IMR-90 (cell line): Measurements from ENCODE around the gene ORM1. TPM values are rescaled to one million over a fixed set of nuclear protein-coding genes. Genes with fewer than 3 reads are reported as not detected.
A peak's percentile ranks its signal among the peaks of the same experiment; 100 is the strongest.

Source experiments
- ATAC-seq: fragments of 200-7000 bp; cut with Tn5 transposase; 2 replicates; pipeline ENCODE4 v1.9.1; 2020; ENCODE audit warnings: low read depth, mild to moderate bottlenecking, moderate library complexity
- BruUV-seq: library from RNA; stranded (reverse); fragments of 400-500 nt; replicated peaks from 2 replicates; lab custom pipeline; 2021; lab: Mats Ljungman, UMichigan
- CTCF ChIA-PET: fragments of 300-600 bp; formaldehyde crosslinking; extraction: SDS; loops from one replicate; lab custom pipeline; 2021; ENCODE audit warnings: antibody characterized with exemption; lab: Yijun Ruan, JAX
- POLR2A ChIA-PET: fragments of 300-600 bp; sonication (Branson Sonifier 250); formaldehyde crosslinking; loops from one replicate; lab custom pipeline; 2022; ENCODE audit warnings: antibody characterized with exemption; ENCODE audit not compliant: unreplicated experiment; lab: Charles Lee
- DNase-seq: peaks from one replicate; pipeline ENCODE4 v3.0.0; 2013
- H2AFZ ChIP-seq: replicated peaks from 2 replicates; pipeline ENCODE3; 2013; ENCODE audit warnings: low read length, mild to moderate bottlenecking; ENCODE audit not compliant: poor library complexity
- H2AK5ac ChIP-seq: 2 replicates; pipeline ENCODE4 v1.6.1; 2013; ENCODE audit warnings: low read depth, low read length, inconsistent platforms
- H2AK9ac ChIP-seq: replicated peaks from 2 replicates; pipeline ENCODE3; 2013; ENCODE audit warnings: mild to moderate bottlenecking, low read depth, low read length, moderate library complexity; ENCODE audit not compliant: poor library complexity
- H2BK120ac ChIP-seq: 2 replicates; pipeline ENCODE4 v1.6.1; 2013; ENCODE audit warnings: low read depth, low read length, inconsistent platforms
- H2BK15ac ChIP-seq: 3 replicates; pipeline ENCODE4 v1.6.1; 2013; ENCODE audit warnings: low read depth, low read length, inconsistent platforms
- H2BK20ac ChIP-seq: 2 replicates; pipeline ENCODE4 v1.6.1; 2013; ENCODE audit warnings: low read depth, mild to moderate bottlenecking, inconsistent platforms, low read length, moderate library complexity
- H2BK5ac ChIP-seq: 2 replicates; pipeline ENCODE4 v1.6.1; 2013; ENCODE audit warnings: mild to moderate bottlenecking, low read depth, low read length, inconsistent platforms; ENCODE audit not compliant: poor library complexity, severe bottlenecking
- H3K14ac ChIP-seq: replicated peaks from 2 replicates; pipeline ENCODE4 v1.6.1; 2013; ENCODE audit warnings: low read depth, low read length, inconsistent platforms
- H3K18ac ChIP-seq: 2 replicates; pipeline ENCODE4 v1.6.1; 2013; ENCODE audit warnings: low read depth, low read length, control low read depth
- H3K23ac ChIP-seq: 2 replicates; pipeline ENCODE4 v1.6.1; 2013; ENCODE audit warnings: low read depth, low read length, inconsistent platforms
- H3K27ac ChIP-seq: 2 replicates; pipeline ENCODE4 v1.5.1; 2013; ENCODE audit warnings: mild to moderate bottlenecking, control low read depth, low read length; ENCODE audit not compliant: insufficient read depth
- H3K27me3 ChIP-seq: 2 replicates; pipeline ENCODE4 v1.6.1; 2013; ENCODE audit warnings: low read length; ENCODE audit not compliant: control insufficient read depth, insufficient read depth
- H3K36me3 ChIP-seq: 2 replicates; pipeline ENCODE4 v1.6.1; 2013; ENCODE audit warnings: low read length, mixed read lengths; ENCODE audit not compliant: control insufficient read depth, insufficient read depth
- H3K4ac ChIP-seq: 2 replicates; pipeline ENCODE4 v1.6.1; 2013; ENCODE audit warnings: low read depth, low read length, inconsistent platforms
- H3K4me1 ChIP-seq: 2 replicates; pipeline ENCODE4 v1.6.1; 2013; ENCODE audit warnings: low read length, mixed read lengths; ENCODE audit not compliant: control insufficient read depth, insufficient read depth
- H3K4me2 ChIP-seq: 2 replicates; pipeline ENCODE4 v1.6.1; 2013; ENCODE audit warnings: low read depth, mild to moderate bottlenecking, control low read depth, low read length, moderate library complexity
- H3K4me3 ChIP-seq: 2 replicates; pipeline ENCODE4 v1.5.1; 2013; ENCODE audit warnings: low read depth, mild to moderate bottlenecking, control low read depth, low read length, moderate library complexity; ENCODE audit not compliant: insufficient read depth
- H3K56ac ChIP-seq: 2 replicates; pipeline ENCODE4 v1.6.1; 2013; ENCODE audit warnings: low read length, inconsistent platforms; ENCODE audit not compliant: insufficient read depth; ENCODE audit errors: extremely low read depth
- H3K79me1 ChIP-seq, 2 experiments: 2 replicates each; pipeline ENCODE4 v1.6.1; 2013; ENCODE audit warnings: low read length in 2 of 2, inconsistent platforms in 1 of 2, low read depth in 1 of 2
- H3K9ac ChIP-seq: 2 replicates; pipeline ENCODE4 v1.6.1; 2013; ENCODE audit warnings: low read depth, low read length, control low read depth
- H3K9me1 ChIP-seq: 2 replicates; pipeline ENCODE4 v1.6.1; 2013; ENCODE audit warnings: low read length, inconsistent platforms; ENCODE audit not compliant: insufficient read depth
- H3K9me3 ChIP-seq: 2 replicates; pipeline ENCODE4 v1.6.1; 2013; ENCODE audit warnings: low read length; ENCODE audit not compliant: control insufficient read depth, insufficient read depth
- H4K20me1 ChIP-seq: 2 replicates; pipeline ENCODE4 v1.6.1; 2013; ENCODE audit warnings: low read length, inconsistent platforms; ENCODE audit not compliant: insufficient read depth
- H4K5ac ChIP-seq: 2 replicates; pipeline ENCODE4 v1.6.1; 2013; ENCODE audit warnings: mild to moderate bottlenecking, low read depth, low read length, control low read depth
- H4K8ac ChIP-seq, 2 experiments: 2 replicates each; pipeline ENCODE4 v1.6.1; 2013; ENCODE audit warnings: low read depth in 2 of 2, low read length in 2 of 2, control low read depth in 1 of 2, inconsistent platforms in 1 of 2
- H4K91ac ChIP-seq: 2 replicates; pipeline ENCODE4 v1.6.1; 2013; ENCODE audit warnings: low read depth, low read length, inconsistent platforms; ENCODE audit not compliant: insufficient read depth
- CEBPB ChIP-seq: IDR thresholded peaks from 2 replicates; pipeline ENCODE4 v1.6.1; 2012; ENCODE audit warnings: low read depth, low read length, improper control_type of control experiment
- CHD1 ChIP-seq: IDR thresholded peaks from 2 replicates; pipeline ENCODE4 v1.6.1; 2012; ENCODE audit warnings: low read depth, low read length, improper control_type of control experiment
- CTCF ChIP-seq: conservative IDR thresholded peaks from 2 replicates; pipeline ENCODE4 v1.5.1; 2012; ENCODE audit warnings: mild to moderate bottlenecking, low read depth, low read length, improper control_type of control experiment
- MAZ ChIP-seq: IDR thresholded peaks from 2 replicates; pipeline ENCODE4 v1.6.1; 2012; ENCODE audit warnings: low read depth, mild to moderate bottlenecking, low read length, improper control_type of control experiment, moderate library complexity, borderline replicate concordance
- MXI1 ChIP-seq: IDR thresholded peaks from 2 replicates; pipeline ENCODE4 v1.6.1; 2012; ENCODE audit warnings: low read depth, mild to moderate bottlenecking, low read length, moderate library complexity, borderline replicate concordance
- POLR2A ChIP-seq: IDR thresholded peaks from 2 replicates; pipeline ENCODE4 v1.6.1; 2012; ENCODE audit warnings: mild to moderate bottlenecking, low read depth, low read length
- RAD21 ChIP-seq: IDR thresholded peaks from 2 replicates; pipeline ENCODE4 v1.6.1; 2012; ENCODE audit warnings: low read length, improper control_type of control experiment
- RCOR1 ChIP-seq: IDR thresholded peaks from 2 replicates; pipeline ENCODE4 v1.6.1; 2012; ENCODE audit warnings: mild to moderate bottlenecking, low read length, improper control_type of control experiment; ENCODE audit not compliant: insufficient replicate concordance
- RFX5 ChIP-seq: IDR thresholded peaks from 2 replicates; pipeline ENCODE4 v1.8.0; 2012; ENCODE audit warnings: low read depth, mild to moderate bottlenecking, low read length, moderate library complexity
- WGBS, 2 experiments: methylation state at CpG; one replicate each; pipeline versions ENCODE4 v1.1.5 to v1.1.7; 2013; ENCODE audit warnings: missing lambda C conversion rate in 2 of 2; ENCODE audit not compliant: insufficient read length in 1 of 2; ENCODE audit errors: extremely low coverage in 2 of 2; 5-methylcytosine and 5-hydroxymethylcytosine counted together
- dilution Hi-C: fragments of 300-500 bp; cut with HindIII; formaldehyde crosslinking; loops from one replicate; pipeline ENCODE4 v1.14.3; 2018; ENCODE audit warnings: low sequenced_read_pairs; ENCODE audit not compliant: unreplicated experiment
- in situ Hi-C: fragments of 300-500 bp; cut with MboI; formaldehyde crosslinking; loops from 3 replicates; pipeline ENCODE4 v1.14.3; 2019; ENCODE audit warnings: low sequenced_read_pairs, inconsistent platforms, mixed read lengths
- intact Hi-C: fragments of 100-400 bp; cut with micrococcal nuclease; formaldehyde crosslinking; loops from 2 replicates; pipeline ENCODE4 v1.10.0; 2022
- polyA plus RNA-seq, 3 experiments: library from polyadenylated mRNA; depleted of rRNA; stranded (reverse); fragments of >200 nt; gene quantifications; 2 replicates each; pipeline ENCODE4 v1.2.3, GENCODE V29; 2012; ENCODE audit warnings: low replicate concordance in 1 of 3
- total RNA-seq: library from RNA; depleted of rRNA; stranded (reverse); fragments of >200 nt; gene quantifications from 2 replicates; pipeline ENCODE4 v1.2.3, GENCODE V29; 2012
- TF ChIP-seq, protein P1 (sequence below): fragments of 150-350 bp; IDR thresholded peaks from 2 replicates; pipeline ENCODE4 v1.6.1; 2017; ENCODE audit warnings: mild to moderate bottlenecking, antibody characterized with exemption, low read length, low read depth

The ORM1 gene
- total and polyA plus RNA-seq, 2 of the 4 experiments (the other 2 are of a cell fraction), result 0.18 TPM; not detected in 1

DNA sequence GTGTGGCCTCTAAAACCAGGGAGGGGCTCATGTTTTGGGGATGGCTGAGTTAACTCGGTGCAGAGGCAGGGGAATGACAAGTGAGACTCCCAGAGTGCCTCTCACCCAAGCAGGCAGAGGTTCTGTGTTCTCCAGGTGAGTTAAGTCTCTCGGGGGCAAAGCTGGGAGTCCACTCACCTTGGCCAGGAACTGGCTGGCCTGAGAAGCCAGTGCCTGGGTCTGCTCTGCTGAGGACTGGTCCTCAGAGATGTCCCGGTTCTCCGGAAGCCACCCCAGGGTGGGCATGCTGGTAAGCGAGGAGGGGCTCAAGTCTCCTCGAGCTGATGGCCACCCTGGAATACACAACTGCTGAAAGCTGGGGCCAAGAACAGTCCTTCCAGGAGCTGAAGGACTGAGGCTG lies 44.5 kb downstream of the ORM1 start:
- Histone ChIP-seq H3K27me3 (no peaks in the 10 kb centered on the region), H3K4ac (peak overlapping the region; percentile 24; the same call in 1 of the 2 replicates), H4K20me1 (no peaks in the 10 kb centered on the region; the same call in 1 of the 2 replicates), H4K91ac (peak overlapping the region; percentile 50), H3K36me3 (peaks cover 37% of the 10 kb centered on the region), H4K8ac (0 out of 4 replicates have a peak overlapping the region, but pooled peaks of 1 of the 2 experiments have one; percentile 7), H3K23ac (no peak overlapping the region), H3K4me2 (no peak overlapping the region), H3K79me1 (peaks cover 6 to 19% of the 10 kb centered on the region in 2 experiments; a peak in 3 of 4 replicates), H2AFZ (no peak overlapping the region), H2AK5ac (peak overlapping the region; percentile 42), H3K56ac (no peak overlapping the region), H4K5ac (no peak overlapping the region), H2BK5ac (peak overlapping the region; percentile 2), H2BK120ac (peak overlapping the region; percentile 16), H3K14ac (0 out of 2 replicates have a peak overlapping the region, but pooled peaks have one; percentile 1), H3K9me1 (peaks cover 20% of the 10 kb centered on the region), H3K9me3 (no peaks in the 10 kb centered on the region), H2AK9ac (no peak overlapping the region), H3K18ac (no peak overlapping the region), H3K27ac (0 out of 2 replicates have a peak overlapping the region, but pooled peaks have one; percentile 20), H3K9ac (no peak overlapping the region), H3K4me3 (no peak overlapping the region), H2BK15ac (peak overlapping the region; percentile 54; the same call in 1 of the 3 replicates), H2BK20ac (peak overlapping the region; percentile 27), H3K4me1 (peaks cover 16% of the 10 kb centered on the region)
- ATAC-seq (no peak), DNase-seq (no peak)
- intact Hi-C loops (no loop called here), dilution Hi-C loops (no loop called here), in situ Hi-C loops (no loop called here)
- ChIA-PET CTCF (no interaction called here), POLR2A (no interaction called here)
- BruUV-seq, result no TSS peak
- WGBS, 2 experiments, result 83% methylated on average over 1 of the region's 6 CpGs; no CpG with 5 or more reads in 1 of the 2 experiments
- TF ChIP-seq CHD1, result no peak
- TF ChIP-seq, protein P1, sequence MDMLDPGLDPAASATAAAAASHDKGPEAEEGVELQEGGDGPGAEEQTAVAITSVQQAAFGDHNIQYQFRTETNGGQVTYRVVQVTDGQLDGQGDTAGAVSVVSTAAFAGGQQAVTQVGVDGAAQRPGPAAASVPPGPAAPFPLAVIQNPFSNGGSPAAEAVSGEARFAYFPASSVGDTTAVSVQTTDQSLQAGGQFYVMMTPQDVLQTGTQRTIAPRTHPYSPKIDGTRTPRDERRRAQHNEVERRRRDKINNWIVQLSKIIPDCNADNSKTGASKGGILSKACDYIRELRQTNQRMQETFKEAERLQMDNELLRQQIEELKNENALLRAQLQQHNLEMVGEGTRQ, result no peak
- TF ChIP-seq RCOR1, result no peak
- TF ChIP-seq MXI1, result no peak
- TF ChIP-seq CEBPB, result no peak
- no peak for TF ChIP-seq MAZ
- TF ChIP-seq RFX5, result no peak
- TF ChIP-seq CTCF, result no peak
- no peak for TF ChIP-seq RAD21
- no peak for TF ChIP-seq POLR2A
